Suprapubic skin (tissue), 4 donors: ENCODE measurements around the gene PELI2. TPM values are rescaled to one million over a fixed set of nuclear protein-coding genes. Genes with fewer than 3 reads are reported as not detected.

Experiments used
- DNase-seq, 2 donors: peaks; one replicate each; pipeline ENCODE4 v3.0.0-alpha.2; 2019; ENCODE audit warnings: low spot score in 2 of 2
- H3K27ac ChIP-seq: fragments of 200-600 bp; sonication (generic); one replicate; pipeline ENCODE4 v1.5.1; 2019
- H3K27me3 ChIP-seq: fragments of 200-600 bp; sonication (generic); one replicate; pipeline ENCODE4 v1.5.1; 2019
- H3K36me3 ChIP-seq: fragments of 200-600 bp; sonication (generic); one replicate; pipeline ENCODE4 v1.5.1; 2019
- H3K4me1 ChIP-seq: fragments of 200-600 bp; sonication (generic); one replicate; pipeline ENCODE4 v1.5.1; 2019
- H3K4me3 ChIP-seq: fragments of 200-600 bp; sonication (generic); one replicate; pipeline ENCODE4 v1.5.1; 2019; ENCODE audit warnings: mild to moderate bottlenecking
- H3K9me3 ChIP-seq: fragments of 200-600 bp; sonication (generic); one replicate; pipeline ENCODE4 v1.5.1; 2019
- EP300 ChIP-seq: sonication (generic); formaldehyde crosslinking; IDR thresholded peaks from one replicate; pipeline ENCODE4 v1.6.1; 2017; ENCODE audit warnings: antibody characterized with exemption
- POLR2A ChIP-seq, 2 donors: fragments of 450-650 bp; IDR thresholded peaks; one replicate each; pipeline ENCODE4 v1.6.1; 2017; ENCODE audit warnings: antibody characterized with exemption in 2 of 2, mild to moderate bottlenecking in 2 of 2, moderate library complexity in 2 of 2
- POLR2AphosphoS5 ChIP-seq, 3 donors: sonication (generic); formaldehyde crosslinking; IDR thresholded peaks; one replicate each; pipeline ENCODE4 v1.6.1; 2017; ENCODE audit warnings: antibody characterized with exemption in 3 of 3
- WGBS: methylation state at CpG from one replicate; pipeline ENCODE4 v1.1.5; 2018; 5-methylcytosine and 5-hydroxymethylcytosine counted together
- total RNA-seq, 4 donors: library from RNA; depleted of rRNA; stranded (reverse); fragments of >200 nt; gene quantifications; one replicate each; pipeline ENCODE4 v1.1.0, GENCODE V29; 2016
- TF ChIP-seq, protein P1 (sequence below), 2 donors: fragments of 200-600 bp in 1 of 2; fragments of 450-650 bp in 1 of 2; sonication (generic) in 1 of 2; IDR thresholded peaks; one replicate each; pipeline ENCODE4 v1.5.1; 2016 to 2019; ENCODE audit warnings: antibody characterized with exemption in 2 of 2, mild to moderate bottlenecking in 1 of 2, moderate library complexity in 1 of 2

The PELI2 gene
- total RNA-seq, 4 donors from 2014 or later: 6.9 to 19.4 (median 12.6) TPM

DNA sequence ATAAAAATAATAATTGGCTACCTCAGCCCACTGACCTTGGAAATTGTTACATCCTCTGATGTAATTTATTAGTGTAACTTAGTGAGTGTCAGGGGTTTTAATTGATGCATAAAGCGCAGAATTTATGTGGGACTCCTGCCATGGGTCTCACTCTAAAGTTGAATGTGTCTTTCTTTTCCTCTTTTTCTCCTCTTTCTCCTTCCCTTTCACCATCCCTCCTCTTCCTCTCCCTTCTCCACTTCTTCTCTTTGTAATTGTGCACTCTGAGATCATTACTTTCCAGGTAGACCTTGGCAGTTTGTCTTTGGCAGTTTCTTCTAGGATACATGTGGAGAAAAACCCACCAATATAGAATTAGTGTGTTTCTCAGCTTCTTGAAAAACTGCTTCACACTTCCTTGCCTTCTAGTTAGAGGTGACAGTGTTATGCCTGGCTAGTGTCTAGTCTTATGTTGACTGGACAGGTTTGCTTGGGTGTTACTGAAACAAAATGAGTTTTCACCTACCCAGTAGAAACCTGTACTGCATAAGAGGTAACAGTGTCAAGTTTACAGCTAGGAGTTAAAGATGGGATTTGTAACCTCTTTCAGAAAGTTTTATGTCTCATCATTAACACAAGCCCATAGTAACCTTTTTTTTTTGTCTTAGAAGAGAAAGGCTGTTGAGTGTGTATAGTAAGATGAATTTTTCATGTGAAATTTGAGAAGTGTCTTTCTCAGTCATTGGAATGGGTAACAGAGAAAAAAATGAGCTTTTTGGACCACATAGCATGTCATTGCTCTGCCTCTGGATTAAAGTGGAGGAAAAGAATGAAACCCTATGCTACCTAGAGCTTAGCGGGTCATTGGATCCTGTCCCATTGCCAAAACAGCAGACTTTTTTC lies 18.6 kb downstream of the PELI2 start:
- TF ChIP-seq, protein P1, sequence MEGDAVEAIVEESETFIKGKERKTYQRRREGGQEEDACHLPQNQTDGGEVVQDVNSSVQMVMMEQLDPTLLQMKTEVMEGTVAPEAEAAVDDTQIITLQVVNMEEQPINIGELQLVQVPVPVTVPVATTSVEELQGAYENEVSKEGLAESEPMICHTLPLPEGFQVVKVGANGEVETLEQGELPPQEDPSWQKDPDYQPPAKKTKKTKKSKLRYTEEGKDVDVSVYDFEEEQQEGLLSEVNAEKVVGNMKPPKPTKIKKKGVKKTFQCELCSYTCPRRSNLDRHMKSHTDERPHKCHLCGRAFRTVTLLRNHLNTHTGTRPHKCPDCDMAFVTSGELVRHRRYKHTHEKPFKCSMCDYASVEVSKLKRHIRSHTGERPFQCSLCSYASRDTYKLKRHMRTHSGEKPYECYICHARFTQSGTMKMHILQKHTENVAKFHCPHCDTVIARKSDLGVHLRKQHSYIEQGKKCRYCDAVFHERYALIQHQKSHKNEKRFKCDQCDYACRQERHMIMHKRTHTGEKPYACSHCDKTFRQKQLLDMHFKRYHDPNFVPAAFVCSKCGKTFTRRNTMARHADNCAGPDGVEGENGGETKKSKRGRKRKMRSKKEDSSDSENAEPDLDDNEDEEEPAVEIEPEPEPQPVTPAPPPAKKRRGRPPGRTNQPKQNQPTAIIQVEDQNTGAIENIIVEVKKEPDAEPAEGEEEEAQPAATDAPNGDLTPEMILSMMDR (IDR thresholded peaks at IDR 0.05): no peak
- TF ChIP-seq POLR2AphosphoS5 (IDR thresholded peaks at IDR 0.05) (no peak), POLR2A (IDR thresholded peaks at IDR 0.05) (no peak), EP300 (no peak)
- no peak for DNase-seq
- 91% methylated on average over 2 of the region's 2 CpGs for WGBS

DNA sequence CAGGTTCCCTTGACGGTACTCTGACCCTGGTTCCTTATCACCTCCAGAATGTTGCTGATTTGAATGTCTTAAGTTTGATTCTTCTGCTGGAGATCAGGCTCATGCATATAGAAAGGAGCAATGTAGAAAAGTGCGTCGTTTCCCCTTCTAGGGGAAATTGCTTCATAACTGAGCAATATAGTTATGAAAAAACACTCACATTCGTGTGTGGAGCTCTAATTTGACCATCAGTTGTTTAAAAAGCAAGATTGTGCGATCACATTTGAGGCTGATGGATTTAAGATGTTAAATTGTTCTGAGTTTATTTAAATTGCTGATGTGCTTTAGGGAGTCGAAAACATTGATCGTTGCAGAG lies 19.2 kb downstream of the PELI2 start:
- Histone ChIP-seq H3K4me1 (peaks cover 44% of the 10 kb centered on the region), H3K27ac (no peak overlapping the region), H3K36me3 (no peaks in the 10 kb centered on the region), H3K9me3 (no peaks in the 10 kb centered on the region), H3K4me3 (no peak overlapping the region), H3K27me3 (no peaks in the 10 kb centered on the region)
- TF ChIP-seq POLR2A (IDR thresholded peaks at IDR 0.05): no peak
- TF ChIP-seq, protein P1 (IDR thresholded peaks at IDR 0.05): no peak
- no peak for TF ChIP-seq POLR2AphosphoS5 (IDR thresholded peaks at IDR 0.05)
- TF ChIP-seq EP300: no peak
- WGBS: 74% methylated on average over 7 of the region's 7 CpGs
- DNase-seq: no peak

More for the DNA sequence above, 18.6 kb downstream of the PELI2 start:
- H3K27me3 ChIP-seq: no peaks in the 10 kb centered on the region
- peaks cover 50% of the 10 kb centered on the region for H3K4me1 ChIP-seq
- H3K9me3 ChIP-seq: no peaks in the 10 kb centered on the region
- H3K27ac ChIP-seq: no peak overlapping the region
- no peaks in the 10 kb centered on the region for H3K36me3 ChIP-seq
- H3K4me3 ChIP-seq: no peak overlapping the region

- H3K9me3 ChIP-seq: no peaks in the 10 kb centered on the region
- no peak overlapping the region for H3K27ac ChIP-seq
- H3K27me3 ChIP-seq: no peaks in the 10 kb centered on the region
- H3K4me1 ChIP-seq: peaks cover 43% of the 10 kb centered on the region
- 81% methylated on average over 9 of the region's 9 CpGs for WGBS
- DNase-seq: no peak
- H3K36me3 ChIP-seq: no peaks in the 10 kb centered on the region
- TF ChIP-seq POLR2A (IDR thresholded peaks at IDR 0.05): no peak
- TF ChIP-seq POLR2AphosphoS5 (IDR thresholded peaks at IDR 0.05): no peak
- TF ChIP-seq, protein P1 (IDR thresholded peaks at IDR 0.05): no peak
- TF ChIP-seq EP300: no peak
- H3K4me3 ChIP-seq: no peak overlapping the region
These were observed 19.6 kb downstream of the PELI2 start for GRCh38 chr14:56137849-56138248.

DNA sequence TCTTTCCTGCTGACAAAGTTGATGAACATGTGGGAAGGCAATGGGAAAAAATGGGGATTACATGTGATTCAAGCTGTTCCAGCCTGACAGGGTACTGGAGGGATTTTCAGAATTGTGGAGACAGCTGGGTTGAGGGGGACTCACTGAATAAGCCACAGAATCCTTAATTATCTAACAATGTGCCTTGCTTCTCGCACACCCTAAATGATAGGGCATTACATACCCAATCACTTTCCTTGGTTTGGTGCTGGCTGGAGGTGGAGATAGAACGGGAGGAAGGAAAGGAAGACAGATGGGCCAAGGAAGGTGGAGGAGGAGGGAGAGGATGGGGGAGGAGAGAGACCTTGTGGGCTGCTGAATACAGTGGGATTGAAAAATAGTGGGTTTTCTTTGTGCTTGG lies 20.7 kb downstream of the PELI2 start:
- no peak overlapping the region for H3K27ac ChIP-seq
- no peaks in the 10 kb centered on the region for H3K9me3 ChIP-seq
- DNase-seq: no peak
- 86% methylated on average over 2 of the region's 2 CpGs for WGBS
- TF ChIP-seq POLR2AphosphoS5 (IDR thresholded peaks at IDR 0.05) (no peak), POLR2A (IDR thresholded peaks at IDR 0.05) (no peak), EP300 (no peak)
- TF ChIP-seq, protein P1 (IDR thresholded peaks at IDR 0.05): no peak
- peaks cover 33% of the 10 kb centered on the region for H3K4me1 ChIP-seq
- no peak overlapping the region for H3K4me3 ChIP-seq
- H3K27me3 ChIP-seq: no peaks in the 10 kb centered on the region
- H3K36me3 ChIP-seq: no peaks in the 10 kb centered on the region

DNA sequence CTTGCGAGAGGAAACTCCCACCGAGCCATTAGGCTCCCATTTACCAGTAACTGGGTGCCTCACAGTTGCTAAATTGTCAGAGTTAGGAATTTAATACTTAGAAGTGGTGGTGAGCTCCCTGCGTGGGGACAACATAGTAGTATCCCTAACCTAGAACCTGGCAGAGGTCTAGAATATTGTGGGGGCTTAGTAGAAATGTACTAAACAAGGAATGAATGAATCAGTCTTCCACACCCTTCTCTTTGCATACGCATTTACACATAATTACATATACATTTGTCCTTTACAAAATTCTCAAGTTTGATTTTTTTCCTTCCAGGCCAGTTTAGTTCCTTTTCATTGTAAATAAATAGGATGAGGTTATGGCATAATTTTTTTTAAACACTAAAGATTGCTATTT lies 24.1 kb downstream of the PELI2 start:
- Histone ChIP-seq H3K27ac (no peak overlapping the region), H3K27me3 (no peaks in the 10 kb centered on the region), H3K4me1 (peaks cover 4% of the 10 kb centered on the region), H3K9me3 (no peaks in the 10 kb centered on the region), H3K4me3 (no peak overlapping the region), H3K36me3 (no peaks in the 10 kb centered on the region)
- 94% methylated on average over 4 of the region's 4 CpGs for WGBS
- no peak for DNase-seq
- TF ChIP-seq EP300: no peak
- TF ChIP-seq, protein P1 (IDR thresholded peaks at IDR 0.05): no peak
- no peak for TF ChIP-seq POLR2AphosphoS5 (IDR thresholded peaks at IDR 0.05)
- no peak for TF ChIP-seq POLR2A (IDR thresholded peaks at IDR 0.05)
